Measurements from ENCODE around the gene GP1BA.
"Not testable (repeated sequence)": the region's sequence is repeated elsewhere in the genome, so short reads cannot be mapped to it uniquely, and the experiment has no call there.

Gene GP1BA

GRCh38 chr17:4901648-4902344 lies 30.3 kb upstream of the GP1BA start:
- peak; percentile 24 for DNase-seq

GRCh38 chr17:4902540-4902939 lies 29.5 kb upstream of the GP1BA start:
- no peak for DNase-seq

GRCh38 chr17:4903051-4903818 lies 28.8 kb upstream of the GP1BA start, which contains the start of gene CHRNE:
CHRNE (minus strand) TSS chr17:4903098; CDS start chr17:4903063, 35 bp downstream.
- DNase-seq: peak; percentile 84

- DNase-seq: not testable (repeated sequence)
Observed at GRCh38 chr17:4906642-4907041, 25.4 kb upstream of the GP1BA start.

- DNase-seq: peak; percentile 56
Observed at GRCh38 chr17:4908301-4908700, 23.8 kb upstream of the GP1BA start.

- DNase-seq: peak; percentile 80
Observed at GRCh38 chr17:4908711-4909496, 23.2 kb upstream of the GP1BA start.

- no peak for DNase-seq
Observed at GRCh38 chr17:4913994-4914393, 18.1 kb upstream of the GP1BA start.

- DNase-seq: not testable (repeated sequence)
Observed at GRCh38 chr17:4914551-4914950, 17.5 kb upstream of the GP1BA start.

GRCh38 chr17:4919511-4920047 lies 12.5 kb upstream of the GP1BA start:
- DNase-seq: no peak

GRCh38 chr17:4920351-4921048 lies 11.6 kb upstream of the GP1BA start:
- DNase-seq: no peak

GRCh38 chr17:4921320-4921719 lies 10.8 kb upstream of the GP1BA start:
- DNase-seq: no peak

GRCh38 chr17:4926577-4927335 lies 5.3 kb upstream of the GP1BA start:
- DNase-seq: not testable (repeated sequence)

GRCh38 chr17:4928881-4929280 lies 3.2 kb upstream of the GP1BA start:
- DNase-seq: no peak

- no peak for DNase-seq
Observed at GRCh38 chr17:4932756-4933155, 679 bp downstream of the GP1BA start.

GRCh38 chr17:4933646-4934045 lies 1.6 kb downstream of the GP1BA start:
- DNase-seq: no peak

GRCh38 chr17:4934173-4934979 lies 2.3 kb downstream of the GP1BA start:
- DNase-seq: peak; percentile 39

- no peak for DNase-seq
Observed at GRCh38 chr17:4935650-4936049, 3.6 kb downstream of the GP1BA start.

- DNase-seq: no peak
Observed at GRCh38 chr17:4936436-4936835, 4.4 kb downstream of the GP1BA start.

- DNase-seq: no peak
Observed at GRCh38 chr17:4937553-4937952, 5.5 kb downstream of the GP1BA start.

GRCh38 chr17:4938069-4938491 lies 6.0 kb downstream of the GP1BA start:
- DNase-seq: no peak
